ENCODE data around the gene ALDOA. TPM values are rescaled to one million over a fixed set of nuclear protein-coding genes. Genes with fewer than 3 reads are reported as not detected.

ALDOA gene
- total RNA-seq, 2 experiments from 2014 or later, result 1,486 to 1,632 TPM

DNA sequence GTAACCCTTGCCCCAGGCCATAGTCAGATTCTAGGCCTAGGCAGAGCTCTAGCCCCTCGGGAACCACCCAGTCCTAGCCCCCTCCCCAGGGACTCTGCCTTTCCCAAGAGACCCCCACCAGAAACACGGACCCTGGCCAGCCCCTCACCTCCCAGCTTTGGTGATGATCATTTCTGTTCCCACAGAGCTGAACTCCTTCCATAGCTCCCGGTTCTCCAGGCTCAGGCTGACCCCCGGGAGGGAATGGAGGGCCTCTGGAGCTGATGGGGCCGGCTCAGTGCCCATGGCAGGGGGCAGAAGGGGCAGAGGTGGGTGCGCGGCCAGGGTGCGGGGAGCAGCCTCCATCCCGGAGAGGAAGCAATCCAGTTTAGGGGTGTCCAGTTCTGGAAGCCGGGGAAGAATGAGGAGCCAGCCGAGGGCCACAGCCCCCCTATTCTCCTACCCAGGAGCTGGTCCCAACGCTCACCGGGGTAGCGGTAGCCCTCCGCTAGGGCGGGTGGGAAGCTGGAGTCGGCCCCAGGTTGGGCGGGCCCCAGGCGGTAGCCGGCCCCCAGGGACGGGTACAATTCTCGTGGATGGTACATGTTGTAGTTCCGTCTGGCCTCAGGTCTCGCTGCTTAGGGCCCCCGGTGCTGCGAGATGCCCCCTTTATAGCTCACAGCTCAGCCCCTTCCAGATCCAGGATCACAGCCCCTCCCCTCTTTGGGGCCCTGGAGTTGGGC is 25.2 kb downstream of the ALDOA start:
- Mint-ChIP-seq H3K27me3 (no peaks in the 10 kb centered on the region), H3K27ac (peak overlapping the region; percentile 76), H3K9me3 (no peaks in the 10 kb centered on the region), H3K4me3 (peak overlapping the region; percentile 56), H3K36me3 (peaks cover 21% of the 10 kb centered on the region), H3K4me1 (peaks cover 43% of the 10 kb centered on the region)
- POLR2A ChIA-PET, result interaction anchor here (0.5 to 10.8 kb wide), 14 partner anchors 11 to 390 kb away, joined by 3 to 132 read pairs (median 6); partner anchors contain the start of genes ALDOA, CORO1A, PPP4C and SEPTIN1
- ATAC-seq (ENCODE audit: low read depth), result no peak
- no peak for DNase-seq

DNA sequence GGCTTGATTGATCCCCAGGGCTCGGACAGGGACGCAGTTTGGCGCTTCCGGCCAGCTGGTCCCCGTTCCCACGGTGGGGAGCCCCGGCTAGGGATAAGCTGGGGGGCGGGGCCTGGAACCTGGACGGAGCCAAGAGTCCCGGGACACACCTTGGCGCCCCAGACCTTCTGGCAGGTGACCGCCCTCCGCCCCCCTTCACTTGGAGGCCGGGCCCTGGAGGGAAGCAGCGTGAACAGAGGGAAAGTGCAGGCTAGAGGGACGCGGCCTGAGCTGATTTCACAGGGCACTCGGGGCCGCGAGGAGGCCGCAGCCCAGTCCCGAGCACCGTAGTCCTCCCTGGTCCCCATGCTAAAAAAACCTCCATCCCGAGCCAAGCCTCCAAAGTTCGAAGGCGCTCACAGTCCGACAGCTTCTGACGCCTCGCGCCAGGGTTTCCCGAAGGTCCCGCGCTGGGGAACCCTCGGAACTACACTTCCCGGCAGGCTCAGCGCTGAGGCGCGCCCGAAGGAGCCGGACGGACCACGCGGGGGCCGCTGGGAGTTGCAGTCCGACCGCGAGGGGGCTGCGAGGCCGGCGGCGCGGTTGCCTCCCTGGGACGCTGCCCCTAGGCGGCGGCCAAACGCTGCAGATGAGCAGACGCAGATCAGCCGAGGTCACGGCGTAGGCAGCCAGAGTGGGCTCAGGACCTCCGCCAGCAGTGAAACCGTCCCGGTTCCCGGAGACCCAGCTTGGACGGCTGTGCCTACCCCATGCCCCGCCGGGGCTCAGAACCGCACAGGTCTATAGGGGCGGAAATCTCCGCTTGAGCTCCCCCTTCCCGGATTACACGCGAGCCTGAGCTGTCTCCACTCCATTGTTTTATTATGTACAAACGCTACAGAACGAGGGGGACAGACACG is 26.2 kb downstream of the ALDOA start, which contains the start of gene TBX6:
TSS of gene TBX6 (minus strand) at position 451 of the 899 bp plus-strand sequence. CDS start 731 bp downstream, outside the sequence.
- Mint-ChIP-seq H3K27me3 (no peaks in the 10 kb centered on the region), H3K27ac (peak within 1 kb of the TSS; percentile 96), H3K4me3 (peak within 1 kb of the TSS; percentile 86), H3K9me3 (no peaks in the 10 kb centered on the region), H3K4me1 (peaks cover 47% of the 10 kb centered on the region), H3K36me3 (peaks cover 19% of the 10 kb centered on the region)
- ATAC-seq (ENCODE audit: low read depth) (peak; percentile 77), DNase-seq (peak; percentile 97)
- POLR2A ChIA-PET, result interaction anchor here (0.5 to 10.8 kb wide), 19 partner anchors 12 to 567 kb away, joined by 3 to 132 read pairs (median 4); partner anchors contain the start of genes ALDOA, CD2BP2, CORO1A and MAPK3

DNA sequence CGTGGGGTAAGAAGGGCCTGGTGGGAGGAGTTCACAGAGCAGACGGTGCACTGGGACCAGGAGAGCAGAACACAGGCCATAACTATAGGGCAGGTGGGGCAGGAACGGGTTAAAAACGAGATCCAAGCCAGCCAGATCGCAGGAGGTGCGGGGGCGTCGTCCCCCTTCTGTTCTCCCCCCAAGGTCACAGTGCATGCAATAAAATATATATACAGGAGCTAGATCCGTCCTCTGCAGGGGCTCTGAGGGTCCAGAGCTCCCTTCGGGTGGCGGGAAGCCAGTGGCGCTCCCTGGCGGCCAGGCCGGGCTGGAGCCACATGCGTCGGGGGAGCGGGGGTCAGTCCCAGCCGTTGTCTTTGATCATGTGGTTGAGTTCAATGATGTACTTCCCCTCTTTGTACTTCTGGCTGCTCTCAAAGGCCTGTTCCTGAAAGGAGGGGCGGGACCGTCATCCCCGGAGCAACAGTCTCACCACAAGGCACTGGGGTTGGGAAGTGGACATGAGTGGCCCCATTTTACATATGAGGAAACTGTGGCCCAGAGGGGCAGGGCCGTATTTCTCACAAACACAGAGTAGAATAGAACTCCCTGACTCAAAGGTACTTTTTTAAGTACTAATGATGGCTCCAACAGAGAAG is 26.9 kb downstream of the ALDOA start:
- Mint-ChIP-seq H3K4me1 (peaks cover 48% of the 10 kb centered on the region), H3K4me3 (peak overlapping the region; percentile 86), H3K27me3 (no peaks in the 10 kb centered on the region), H3K27ac (peak overlapping the region; percentile 96), H3K36me3 (peaks cover 20% of the 10 kb centered on the region), H3K9me3 (peaks cover 8% of the 10 kb centered on the region)
- peak; percentile 37 for ATAC-seq (ENCODE audit: low read depth)
- peak; percentile 83 for DNase-seq
- POLR2A ChIA-PET, result interaction anchor here (0.8 to 10.8 kb wide), 15 partner anchors 11 to 566 kb away, joined by 3 to 132 read pairs (median 4); partner anchors contain the start of genes ALDOA, CD2BP2, CORO1A and MAPK3

- ATAC-seq (ENCODE audit: low read depth) (no peak), DNase-seq (no peak)
- peaks cover 30% of the 10 kb centered on the region for H3K36me3 Mint-ChIP-seq
- POLR2A ChIA-PET, result interaction anchor here (1.9 to 10.8 kb wide), 3 partner anchors 18 to 90 kb away, joined by 6 to 132 read pairs (median 102); partner anchors contain the start of genes ALDOA and CORO1A
- H3K4me1 Mint-ChIP-seq, result peaks cover 39% of the 10 kb centered on the region
- H3K27ac Mint-ChIP-seq, result peak overlapping the region; percentile 89
- no peaks in the 10 kb centered on the region for H3K27me3 Mint-ChIP-seq
- peak overlapping the region; percentile 88 for H3K4me3 Mint-ChIP-seq
- peaks cover 14% of the 10 kb centered on the region for H3K9me3 Mint-ChIP-seq
Observed at GRCh38 chr16:30094541-30095165, 29.1 kb downstream of the ALDOA start.

DNA sequence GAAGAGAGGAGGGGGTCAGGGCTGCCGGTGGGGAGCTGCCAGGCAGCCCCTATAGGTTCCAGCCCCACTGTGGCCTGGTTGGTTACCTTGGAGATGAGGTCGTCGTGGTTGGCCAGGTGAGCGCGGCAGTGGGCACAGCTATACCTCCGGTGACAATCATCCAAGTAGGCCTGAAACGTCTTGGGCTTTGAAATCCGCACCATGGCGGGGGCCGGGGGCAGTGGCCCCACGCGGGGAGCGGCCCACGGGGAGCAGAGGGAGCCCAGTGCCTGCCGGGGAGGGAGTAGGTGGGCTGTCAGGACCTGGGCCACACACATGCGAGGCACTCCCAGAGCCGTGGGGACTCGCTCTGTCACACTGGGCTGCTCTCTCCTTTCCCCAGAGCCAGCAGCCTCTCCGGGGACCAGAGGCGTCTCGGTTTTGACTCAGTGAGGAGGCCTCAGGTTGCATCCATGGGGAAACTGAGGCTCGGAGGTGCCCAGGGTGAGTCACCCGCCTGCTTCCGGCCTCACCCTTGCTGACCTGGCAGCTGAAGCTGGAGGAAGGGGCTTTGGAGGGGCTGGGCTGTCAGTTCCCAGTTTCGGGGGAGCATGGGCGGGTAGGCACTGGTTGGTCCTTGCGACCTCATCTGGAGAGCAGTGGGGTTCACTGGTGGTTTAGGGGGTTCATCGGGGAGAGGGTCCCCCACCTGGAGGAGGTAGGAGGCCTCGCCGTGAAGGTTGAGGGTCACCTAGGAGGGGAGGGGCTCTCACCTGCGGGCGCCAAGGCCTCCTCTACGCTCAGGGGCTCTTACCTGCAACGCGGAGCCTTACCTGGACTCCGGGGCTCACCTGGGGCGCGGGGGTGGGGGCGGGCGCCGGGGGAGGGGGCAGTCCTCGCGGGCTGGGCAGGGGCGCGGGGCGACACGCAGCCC is 29.9 kb downstream of the ALDOA start:
- peak; percentile 56 for DNase-seq
- H3K4me1 Mint-ChIP-seq, result peaks cover 32% of the 10 kb centered on the region
- POLR2A ChIA-PET, result interaction anchor here (0.6 to 10.8 kb wide), 5 partner anchors 19 to 89 kb away, joined by 4 to 132 read pairs (median 6); partner anchors contain the start of genes ALDOA and CORO1A
- peak overlapping the region; percentile 89 for H3K27ac Mint-ChIP-seq
- no peaks in the 10 kb centered on the region for H3K27me3 Mint-ChIP-seq
- peaks cover 14% of the 10 kb centered on the region for H3K9me3 Mint-ChIP-seq
- peaks cover 30% of the 10 kb centered on the region for H3K36me3 Mint-ChIP-seq
- peak overlapping the region; percentile 88 for H3K4me3 Mint-ChIP-seq
- ATAC-seq (ENCODE audit: low read depth), result no peak

DNA sequence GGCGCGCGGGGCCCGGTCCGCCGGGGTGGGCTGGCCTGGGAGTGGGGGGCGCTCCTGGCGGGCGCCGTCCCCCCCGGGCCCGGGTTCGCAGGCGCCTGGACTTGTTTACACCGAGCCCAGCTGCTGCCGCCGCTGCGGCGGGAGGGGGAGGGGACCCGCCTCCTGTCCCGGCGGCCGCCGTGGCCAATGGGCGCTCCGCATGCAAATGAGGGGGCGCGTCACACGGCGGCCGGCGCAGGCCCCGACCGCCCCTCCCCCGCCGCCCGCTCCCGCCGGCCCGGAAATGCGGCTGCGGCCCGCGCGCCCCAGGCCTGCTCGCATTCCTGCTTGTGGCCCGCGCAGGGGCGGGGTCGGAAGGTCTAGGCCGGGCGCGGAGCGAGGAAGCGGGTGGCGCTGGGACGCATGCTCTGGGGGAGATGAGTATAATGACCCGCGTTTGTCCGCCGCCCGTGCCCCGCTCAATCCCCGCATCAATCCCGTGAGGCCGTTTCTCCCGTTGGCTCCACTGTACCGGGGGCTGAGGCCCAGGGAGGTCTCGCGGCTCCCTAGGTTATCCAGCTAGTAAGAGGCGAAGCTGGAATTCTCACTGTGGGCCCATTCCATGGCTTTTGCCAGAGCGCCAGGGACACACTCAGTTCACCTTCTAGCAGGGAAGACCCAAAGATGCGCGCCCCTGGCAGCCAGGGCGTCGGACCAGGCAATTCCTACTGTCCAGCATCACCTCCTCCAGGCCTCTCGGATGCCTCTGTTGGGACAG is 30.7 kb downstream of the ALDOA start, which contains the start of gene YPEL3:
TSS of gene YPEL3 (minus strand) at position 109 of the 757 bp plus-strand sequence. CDS start 731 bp downstream, outside the sequence.
- peak within 1 kb of the TSS; percentile 89 for H3K27ac Mint-ChIP-seq
- POLR2A ChIA-PET, result interaction anchor here (1.2 to 10.8 kb wide), 5 partner anchors 20 to 89 kb away, joined by 3 to 132 read pairs (median 6); partner anchors contain the start of genes ALDOA and CORO1A
- ATAC-seq (ENCODE audit: low read depth) (peak; percentile 55), DNase-seq (peak; percentile 95)
- peaks cover 30% of the 10 kb centered on the region for H3K4me1 Mint-ChIP-seq
- H3K27me3 Mint-ChIP-seq, result no peaks in the 10 kb centered on the region
- peaks cover 30% of the 10 kb centered on the region for H3K36me3 Mint-ChIP-seq
- H3K4me3 Mint-ChIP-seq, result peak within 1 kb of the TSS; percentile 88
- H3K9me3 Mint-ChIP-seq, result peaks cover 15% of the 10 kb centered on the region

- Mint-ChIP-seq H3K9me3 (peaks cover 16% of the 10 kb centered on the region), H3K27ac (peak overlapping the region; percentile 89), H3K36me3 (peaks cover 30% of the 10 kb centered on the region), H3K4me3 (peak overlapping the region; percentile 68), H3K27me3 (no peaks in the 10 kb centered on the region), H3K4me1 (peaks cover 29% of the 10 kb centered on the region)
- POLR2A ChIA-PET, result interaction anchor here (1.2 to 8.1 kb wide), 2 partner anchors 33 to 88 kb away, joined by 3 to 132 read pairs; partner anchors contain the start of gene CORO1A
- ATAC-seq (ENCODE audit: low read depth), result no peak
- DNase-seq, result no peak
Observed at GRCh38 chr16:30096862-30097563, 31.5 kb downstream of the ALDOA start.

GRCh38 chr16:30104090-30104489 is 38.5 kb downstream of the ALDOA start:
- Mint-ChIP-seq H3K4me3 (no peak overlapping the region), H3K27me3 (no peaks in the 10 kb centered on the region), H3K36me3 (peaks cover 25% of the 10 kb centered on the region), H3K4me1 (no peaks in the 10 kb centered on the region), H3K27ac (peak overlapping the region; percentile 51), H3K9me3 (peaks cover 6% of the 10 kb centered on the region)
- POLR2A ChIA-PET, result interaction anchor here (1.4 to 2.3 kb wide), 3 partner anchors 9 to 80 kb away, joined by 3 to 5 read pairs (median 5); partner anchors contain the start of genes CORO1A, GDPD3 and TBX6
- ATAC-seq (ENCODE audit: low read depth), result no peak
- no peak for DNase-seq

GRCh38 chr16:30104492-30104891 is 38.9 kb downstream of the ALDOA start:
- H3K9me3 Mint-ChIP-seq, result peaks cover 4% of the 10 kb centered on the region
- no peaks in the 10 kb centered on the region for H3K4me1 Mint-ChIP-seq
- POLR2A ChIA-PET, result interaction anchor here (0.7 to 2.3 kb wide), 4 partner anchors 9 to 79 kb away, joined by 3 to 5 read pairs (median 5); partner anchors contain the start of genes ALDOA, CORO1A, GDPD3 and TBX6
- no peak overlapping the region for H3K4me3 Mint-ChIP-seq
- H3K27me3 Mint-ChIP-seq, result no peaks in the 10 kb centered on the region
- no peak for DNase-seq
- H3K27ac Mint-ChIP-seq, result peak overlapping the region; percentile 51
- peaks cover 25% of the 10 kb centered on the region for H3K36me3 Mint-ChIP-seq
- no peak for ATAC-seq (ENCODE audit: low read depth)

GRCh38 chr16:30108059-30108850 is 42.7 kb downstream of the ALDOA start:
- Mint-ChIP-seq H3K36me3 (peaks cover 32% of the 10 kb centered on the region), H3K4me3 (no peak overlapping the region)

More at GRCh38 chr16:30108059-30108850, 42.7 kb downstream of the ALDOA start:
- peaks cover 6% of the 10 kb centered on the region for H3K4me1 Mint-ChIP-seq
- POLR2A ChIA-PET, result no interaction called here
- no peaks in the 10 kb centered on the region for H3K9me3 Mint-ChIP-seq
- H3K27ac Mint-ChIP-seq, result no peak overlapping the region
- no peak for DNase-seq
- no peak for ATAC-seq (ENCODE audit: low read depth)
- no peaks in the 10 kb centered on the region for H3K27me3 Mint-ChIP-seq

Measured in activated naive CD8-positive, alpha-beta T cell treated with anti-CD3 and anti-CD28 coated beads, Interleukin-2, amount 10 ng/mL, durations not matched to agents 7 days and 5 days (primary cell).